Endometrial microvascular endothelial cells (primary cell): Measurements from ENCODE around the gene SLBP. TPM values are rescaled to one million over a fixed set of nuclear protein-coding genes. Genes with fewer than 3 reads are reported as not detected.

Experiments
- in situ Hi-C: cut with HindIII; loops from 2 replicates; pipeline ENCODE4 v1.10.0; 2017; ENCODE audit warnings: low sequenced_read_pairs, low pct_unique_long_range_greater_than_20kb; ENCODE audit errors: inconsistent ontology term
- total RNA-seq: library from RNA; depleted of rRNA; stranded (reverse); fragments of >200 nt; gene quantifications from one replicate; pipeline ENCODE4 v1.2.3, GENCODE V29; 2015; ENCODE audit errors: inconsistent ontology term

The SLBP gene
- total RNA-seq, 1 donor from 2014 or later, result 81.0 TPM

DNA sequence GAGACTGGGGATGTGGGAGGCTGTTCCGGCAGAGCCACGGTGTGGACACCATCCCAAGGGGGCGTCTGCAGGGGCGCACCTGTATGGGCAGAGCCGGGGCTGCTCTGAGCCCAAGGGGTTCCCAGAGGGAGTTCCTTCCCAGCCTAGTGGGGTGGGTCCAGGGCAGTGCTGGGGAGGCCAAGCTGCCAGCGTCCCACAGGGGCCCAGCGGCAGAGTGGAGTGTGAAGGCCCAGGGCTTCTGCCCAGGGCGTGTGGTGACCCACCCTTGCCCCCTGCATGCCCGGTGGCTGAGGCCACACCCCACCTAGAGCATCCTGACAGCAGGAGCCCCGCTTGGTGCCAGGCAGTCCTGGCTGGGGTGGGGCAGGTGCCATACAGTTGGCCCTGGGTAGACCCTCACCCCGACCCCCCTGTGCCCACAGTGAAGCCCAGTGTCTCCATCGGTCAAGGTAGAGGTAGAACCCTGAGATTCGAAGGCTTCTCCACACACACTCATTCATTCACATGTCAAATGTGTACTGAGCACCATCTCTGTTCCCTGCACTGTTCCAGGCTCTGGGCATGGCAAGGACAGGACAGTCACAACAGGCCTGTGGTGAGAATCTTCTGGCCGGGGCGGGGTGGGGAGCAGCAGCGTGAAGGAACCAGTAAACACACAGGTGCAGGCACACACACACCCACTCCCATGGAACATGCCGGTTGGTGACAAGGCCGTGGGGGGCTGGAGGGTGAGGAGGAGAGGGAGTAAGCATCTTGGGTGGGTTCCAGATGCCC lies 38.4 kb upstream of the SLBP start:
- in situ Hi-C loops, result no loop called here

DNA sequence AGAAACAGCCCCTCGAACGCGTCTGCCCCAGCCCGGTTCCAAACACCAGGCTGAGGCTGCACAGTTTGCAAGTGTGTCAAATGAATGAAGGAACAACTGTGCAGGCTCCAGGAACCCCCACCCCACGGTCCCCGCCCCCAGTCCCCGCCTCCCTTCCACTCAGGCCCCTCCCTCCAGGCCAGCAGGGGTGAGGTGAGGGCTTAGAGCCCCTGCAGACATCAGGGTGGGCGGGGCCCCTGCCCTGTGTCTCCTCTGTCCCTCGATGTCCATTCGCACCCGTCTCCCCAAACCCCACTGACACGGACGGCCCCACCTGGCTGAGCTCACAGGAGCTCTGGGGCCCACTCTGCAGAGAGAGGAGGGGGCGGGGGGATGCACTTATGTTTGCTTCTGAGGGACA lies 37.7 kb upstream of the SLBP start:
- in situ Hi-C loops, result no loop called here

DNA sequence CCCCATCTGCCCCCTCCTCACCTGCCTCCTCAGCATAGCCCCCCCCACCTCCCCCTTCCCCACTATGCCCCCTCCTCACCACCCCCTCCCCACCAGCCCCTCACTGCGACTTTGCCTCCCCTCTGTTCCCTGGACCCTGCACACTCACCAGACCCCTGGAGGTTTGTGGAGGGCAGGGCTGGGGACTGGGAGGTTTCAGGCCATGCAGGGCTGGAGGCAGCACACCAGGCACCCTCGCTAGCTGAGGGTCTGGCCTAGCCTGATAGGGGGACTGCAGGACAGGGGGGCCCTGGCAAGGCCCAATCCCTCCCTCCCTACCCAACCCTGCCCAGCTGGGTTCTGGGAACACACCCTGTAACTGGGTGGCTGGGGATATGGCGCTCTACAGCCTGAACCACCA lies 37.3 kb upstream of the SLBP start:
- in situ Hi-C loops, result no loop called here

DNA sequence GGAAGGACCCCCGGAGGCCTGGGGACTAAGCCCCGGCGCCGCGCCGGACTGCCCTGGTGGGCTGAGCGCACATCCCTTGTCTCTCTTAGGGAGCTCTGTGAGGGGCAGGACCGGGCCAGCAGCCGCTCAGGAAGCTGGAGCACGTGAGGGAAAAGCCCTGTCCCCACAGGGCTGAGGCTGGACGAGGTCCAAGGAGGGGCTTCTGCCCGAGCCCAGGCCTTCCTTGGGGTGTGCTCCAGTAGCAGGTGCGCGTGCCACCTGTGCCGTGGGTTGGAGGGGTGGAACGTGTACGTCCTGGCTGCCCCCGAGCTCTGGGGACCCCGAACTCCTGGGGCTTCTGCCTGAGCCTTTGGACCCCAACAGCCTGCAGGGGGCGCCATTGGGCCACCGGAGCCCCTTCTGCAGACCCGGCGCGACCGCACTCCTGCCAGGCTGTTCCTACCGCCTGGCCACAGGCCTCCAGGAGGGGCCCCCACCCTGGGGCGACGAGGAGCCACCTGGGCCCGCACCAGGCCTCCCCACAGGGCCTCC lies 36.4 kb upstream of the SLBP start:
- in situ Hi-C loops, result no loop called here

DNA sequence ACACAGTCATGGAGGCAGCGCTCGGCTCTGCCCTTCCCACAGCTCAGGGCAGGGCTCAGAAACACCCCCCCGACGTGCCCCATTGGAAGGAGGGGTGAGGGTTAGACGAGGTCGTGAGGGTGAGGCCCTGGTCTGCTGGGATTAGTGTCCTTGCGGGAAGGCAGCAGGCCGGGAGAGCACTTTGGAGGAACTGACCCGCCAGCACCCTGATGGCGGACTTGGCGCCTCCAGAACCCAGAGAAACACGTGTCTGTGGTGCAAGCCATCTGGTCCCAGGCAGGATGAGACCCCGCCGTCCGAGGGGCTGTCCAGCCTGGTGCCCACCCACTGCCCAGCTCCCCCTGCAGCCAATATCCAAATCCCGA lies 35.5 kb upstream of the SLBP start:
- in situ Hi-C loops, result no loop called here

DNA sequence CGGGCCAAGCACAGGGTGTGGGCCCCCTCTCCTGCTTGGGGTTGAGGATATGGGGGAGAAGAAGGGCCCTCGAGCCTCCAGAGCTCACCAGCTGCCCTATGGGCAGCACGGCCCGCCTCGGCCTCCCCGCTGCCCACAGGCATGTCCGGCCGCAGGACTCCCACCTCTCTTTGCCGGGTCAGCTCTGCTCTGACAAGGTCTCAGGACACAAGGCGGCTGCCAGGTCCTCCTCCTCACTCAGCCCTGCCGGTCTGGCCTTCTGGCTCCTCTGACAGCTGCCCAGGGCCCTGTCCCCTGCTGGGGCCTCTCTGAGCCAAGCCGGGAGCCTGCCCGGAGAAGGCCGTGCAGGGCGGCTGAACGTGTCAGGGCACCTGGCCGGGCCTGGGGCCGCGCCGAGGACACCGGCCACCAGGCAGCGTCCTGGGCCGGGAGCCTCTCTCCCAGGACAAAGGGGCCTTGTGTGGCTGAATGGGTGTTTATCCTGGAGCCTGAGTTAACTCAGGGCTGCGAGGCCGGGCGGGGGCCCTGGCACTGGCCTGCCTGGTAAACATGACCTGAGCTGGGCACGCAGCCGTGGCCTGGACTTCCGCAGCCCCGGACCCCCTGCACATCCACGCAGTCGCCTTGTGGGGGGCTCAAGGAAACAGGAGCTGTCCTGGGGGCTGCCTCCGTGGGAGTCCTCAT lies 34.9 kb upstream of the SLBP start:
- in situ Hi-C loops, result no loop called here

DNA sequence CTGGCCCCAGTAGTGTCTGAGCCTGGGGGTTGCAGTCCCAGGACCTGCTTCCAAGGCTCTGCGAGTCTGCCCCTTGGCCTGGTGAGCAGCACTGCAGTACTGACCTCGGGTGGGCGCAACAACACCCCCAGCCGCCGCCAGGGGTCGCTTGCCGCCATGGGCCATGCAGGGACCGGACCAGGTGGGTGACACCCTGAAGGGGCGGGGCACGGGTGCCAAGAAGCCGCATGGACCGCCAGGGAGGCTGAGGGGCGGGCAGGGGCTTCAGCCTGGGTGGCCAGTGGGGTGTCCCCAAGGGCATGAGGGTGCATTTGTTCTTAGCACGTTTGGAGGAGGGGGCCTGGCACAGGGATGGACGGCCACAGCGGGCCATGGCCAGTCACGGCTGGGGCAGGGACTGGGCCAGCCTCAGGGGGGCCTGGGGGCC lies 34.2 kb upstream of the SLBP start:
- in situ Hi-C loops, result no loop called here

DNA sequence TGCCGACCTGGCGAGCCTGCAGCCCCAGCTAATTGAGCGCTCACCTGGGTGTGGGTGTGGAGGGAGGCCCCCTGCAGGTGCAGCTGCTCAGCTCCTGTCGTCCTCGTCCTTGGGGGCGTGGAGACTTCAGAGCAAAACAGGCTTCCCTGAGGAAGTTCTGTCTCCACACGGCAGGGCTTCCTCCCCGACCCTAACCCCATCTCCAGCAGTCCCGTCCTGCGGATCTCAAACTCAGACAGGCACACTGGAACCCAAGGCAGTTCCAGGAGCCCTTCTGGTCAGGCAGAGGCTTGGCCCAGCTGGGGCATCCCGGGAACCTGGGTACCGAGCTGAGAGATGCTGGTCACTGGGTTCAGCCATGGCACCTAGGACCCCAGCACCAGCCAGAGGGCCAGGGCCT lies 33.6 kb upstream of the SLBP start:
- in situ Hi-C loops, result no loop called here

DNA sequence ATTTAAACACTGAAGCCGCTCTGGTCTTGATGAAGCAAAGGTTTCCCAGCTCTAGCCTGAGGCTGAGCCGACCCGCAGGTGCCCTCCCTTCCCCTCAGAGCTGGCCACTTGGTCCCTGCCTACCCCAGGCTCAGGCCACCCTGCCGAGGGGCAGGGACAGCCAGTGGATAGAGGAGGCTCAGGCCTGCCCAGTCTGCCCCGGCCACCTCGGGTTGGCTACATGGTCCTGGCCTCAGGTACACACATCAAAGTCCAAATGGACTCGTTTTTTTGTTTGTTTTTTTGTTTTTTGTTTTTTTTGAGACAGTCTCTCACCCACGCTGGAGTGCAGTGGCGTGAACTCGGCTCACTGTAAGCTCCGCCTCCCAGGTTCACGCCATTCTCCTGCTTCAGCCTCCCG lies 33.0 kb upstream of the SLBP start:
- in situ Hi-C loops, result no loop called here

DNA sequence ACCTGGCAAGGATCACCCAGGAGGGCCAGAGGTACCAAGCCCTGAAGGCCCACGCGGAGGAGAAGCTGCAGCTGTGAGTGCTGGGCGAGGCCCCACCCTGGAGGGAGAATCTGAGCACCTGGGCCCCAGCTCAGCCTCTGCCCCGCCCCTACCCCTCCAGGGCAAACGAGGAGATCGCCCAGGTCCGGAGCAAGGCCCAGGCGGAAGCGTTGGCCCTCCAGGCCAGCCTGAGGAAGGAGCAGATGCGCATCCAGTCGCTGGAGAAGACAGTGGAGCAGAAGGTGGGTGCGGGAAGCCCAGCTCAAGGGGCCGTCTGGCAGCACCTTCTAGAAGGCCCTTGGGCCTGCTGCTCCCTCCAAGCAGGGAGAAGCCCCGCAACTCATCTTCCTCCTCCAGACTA lies 32.4 kb upstream of the SLBP start:
- in situ Hi-C loops, result no loop called here

DNA sequence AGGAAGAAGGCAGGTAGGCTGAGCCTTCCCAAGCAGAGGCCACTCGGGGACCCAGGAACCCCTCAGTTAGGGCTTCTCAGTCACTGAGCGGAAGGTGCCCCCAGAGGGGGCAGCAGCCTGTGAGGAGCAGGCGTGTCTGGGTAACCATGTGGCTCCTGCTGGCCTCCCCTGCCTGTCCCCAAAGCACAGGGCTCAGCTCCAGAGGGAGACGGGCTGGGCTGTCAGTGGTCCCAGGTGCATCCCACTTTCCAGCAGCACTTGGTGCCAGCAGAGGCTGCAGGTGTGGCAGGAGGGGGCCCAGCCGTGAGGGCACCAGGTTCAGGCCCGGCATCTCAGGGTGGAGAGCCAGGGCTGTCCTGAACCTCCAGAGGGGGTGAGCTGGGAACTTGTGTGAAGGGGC lies 31.9 kb upstream of the SLBP start:
- in situ Hi-C loops, result no loop called here

DNA sequence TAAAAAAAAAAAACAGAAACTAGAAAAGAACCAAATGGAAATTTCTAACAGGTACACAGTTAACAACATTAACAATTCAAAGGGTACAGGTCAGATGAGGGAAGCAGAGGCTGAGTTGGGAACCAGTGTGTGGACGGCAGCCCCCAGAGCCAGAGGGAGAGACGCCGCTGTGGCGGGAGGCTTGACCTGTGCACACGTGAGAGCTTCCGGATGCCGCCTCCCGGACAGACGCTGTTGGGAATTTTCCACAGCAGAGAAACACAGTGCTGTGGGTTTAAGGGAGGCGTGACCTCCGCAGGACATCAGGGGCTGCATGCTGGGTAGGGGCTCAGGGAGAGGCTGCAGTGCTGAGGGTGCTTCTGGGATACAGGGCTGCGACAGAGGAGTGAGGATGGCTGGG lies 31.4 kb upstream of the SLBP start:
- in situ Hi-C loops, result no loop called here

DNA sequence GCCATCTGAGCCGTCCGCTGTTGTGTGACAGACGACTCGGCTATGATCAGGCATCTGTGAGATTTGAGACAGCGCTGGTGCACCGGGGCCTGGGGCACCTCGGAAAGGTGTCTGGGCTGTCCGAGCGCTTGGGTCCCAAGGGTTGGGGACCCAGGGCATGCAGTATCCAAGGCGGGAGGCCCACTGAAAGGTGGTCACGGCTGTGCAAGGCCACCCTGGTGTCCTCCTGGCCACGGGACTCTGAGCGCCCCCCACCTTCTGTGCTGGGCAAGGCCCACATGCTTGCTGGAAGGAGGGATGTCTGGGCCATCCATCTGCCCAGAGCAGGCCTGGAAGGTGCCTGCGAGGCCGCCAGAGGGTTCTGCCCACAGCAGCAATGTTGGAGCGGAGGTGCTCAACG lies 29.1 kb upstream of the SLBP start:
- in situ Hi-C loops, result no loop called here

DNA sequence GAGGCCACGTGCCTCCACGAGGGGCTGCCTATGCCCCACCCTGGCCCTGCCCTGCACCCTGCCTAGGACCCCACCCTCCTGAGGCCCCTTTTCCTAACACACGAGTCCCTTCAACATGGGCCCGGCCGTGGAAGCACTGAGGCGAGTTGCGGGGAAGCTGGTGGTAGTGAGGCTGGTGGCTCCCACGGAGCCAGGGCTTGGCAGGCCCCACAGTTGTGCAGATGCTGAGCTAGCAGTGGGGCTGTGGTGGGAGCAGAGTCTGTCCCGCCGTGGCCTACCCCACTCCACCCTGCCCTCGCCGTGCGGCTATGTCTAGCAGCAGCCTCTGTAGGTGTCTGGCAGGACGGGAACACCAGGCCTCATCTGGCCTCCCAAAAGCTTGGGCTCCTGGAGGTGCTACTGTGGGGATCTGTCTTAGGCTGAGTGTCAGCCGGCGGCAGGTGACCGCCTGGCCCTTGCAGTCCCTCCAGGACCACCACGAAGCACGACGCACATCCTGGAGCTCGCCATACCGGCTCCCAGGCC lies 28.0 kb upstream of the SLBP start:
- in situ Hi-C loops, result no loop called here

DNA sequence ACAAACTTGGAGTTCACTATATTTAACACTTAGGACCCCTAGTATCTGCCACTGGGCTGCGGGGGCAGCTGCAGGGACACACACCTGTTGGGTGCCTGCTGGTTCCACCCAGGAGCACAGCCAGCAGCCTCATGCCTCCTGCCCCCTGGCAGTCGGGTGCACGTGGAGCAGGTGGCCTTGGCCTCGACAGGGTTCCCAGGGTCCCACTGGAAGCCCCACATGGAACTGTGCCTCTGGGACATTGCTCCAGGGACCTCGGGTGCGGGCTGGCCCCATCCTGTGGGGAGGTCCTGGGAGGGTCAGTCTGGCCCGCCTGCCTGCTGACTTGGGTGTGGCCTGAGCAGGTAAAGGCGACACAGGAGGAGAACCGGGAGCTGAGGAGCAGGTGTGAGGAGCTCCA lies 27.2 kb upstream of the SLBP start:
- in situ Hi-C loops, result no loop called here

DNA sequence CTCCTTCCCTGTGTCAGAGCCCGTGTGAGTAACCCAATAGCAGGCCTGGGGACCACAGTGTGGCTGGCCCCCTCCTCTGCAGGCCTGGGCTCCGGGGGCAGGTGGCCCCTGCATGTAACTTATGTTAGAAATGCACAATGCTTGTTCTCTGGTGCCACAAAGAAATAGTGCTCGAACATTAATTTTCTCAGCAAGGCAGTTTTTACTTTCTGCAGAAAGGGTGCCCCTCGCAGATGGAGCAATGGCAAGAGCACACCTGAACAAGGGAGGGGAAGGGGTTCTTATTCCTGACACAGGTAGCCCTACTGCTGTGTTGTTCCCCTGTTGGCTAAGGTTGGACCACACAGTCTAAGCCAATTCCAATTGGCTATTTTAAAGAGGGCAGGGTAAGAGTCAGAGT lies 26.3 kb upstream of the SLBP start:
- in situ Hi-C loops, result no loop called here

DNA sequence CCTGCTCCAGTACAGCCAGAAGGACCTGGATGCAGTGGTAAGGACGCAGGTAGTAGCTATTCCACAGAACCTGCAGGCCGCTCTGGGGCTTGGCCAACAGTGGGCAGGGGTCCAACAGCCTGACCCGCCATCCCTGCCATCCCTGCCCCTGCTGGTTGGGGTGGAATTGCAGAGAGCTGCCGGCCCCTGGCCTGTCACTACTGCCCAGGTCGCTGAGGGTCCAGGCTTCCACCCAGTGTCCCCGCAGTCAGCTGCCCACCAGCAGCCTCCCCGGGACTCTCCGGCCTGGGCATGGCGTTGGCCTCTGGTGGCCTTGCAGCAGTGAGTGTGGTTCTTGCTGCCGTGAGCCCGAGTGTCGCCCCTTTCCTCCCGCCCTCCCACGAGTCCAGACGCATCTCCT lies 25.5 kb upstream of the SLBP start:
- in situ Hi-C loops, result no loop called here

DNA sequence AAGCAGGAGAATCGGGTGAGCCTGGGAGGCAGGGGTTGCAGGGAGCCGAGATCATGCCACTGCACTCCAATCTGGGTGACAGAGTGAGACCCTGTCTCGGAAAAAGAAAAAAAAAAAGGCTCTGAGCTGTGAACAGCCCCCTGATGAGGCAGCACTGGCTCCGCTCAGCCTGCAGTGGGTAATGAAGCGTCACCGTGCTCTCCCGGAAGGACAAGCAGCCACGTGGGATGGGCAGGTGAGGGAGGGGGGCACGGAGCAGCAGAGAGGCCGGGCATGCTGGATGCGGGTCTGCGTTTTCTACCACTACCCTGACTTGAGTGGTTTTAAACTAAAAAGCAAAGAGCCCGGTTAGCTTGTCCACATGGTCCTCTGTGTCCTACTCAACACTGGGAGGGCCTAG lies 24.7 kb upstream of the SLBP start:
- in situ Hi-C loops, result no loop called here

DNA sequence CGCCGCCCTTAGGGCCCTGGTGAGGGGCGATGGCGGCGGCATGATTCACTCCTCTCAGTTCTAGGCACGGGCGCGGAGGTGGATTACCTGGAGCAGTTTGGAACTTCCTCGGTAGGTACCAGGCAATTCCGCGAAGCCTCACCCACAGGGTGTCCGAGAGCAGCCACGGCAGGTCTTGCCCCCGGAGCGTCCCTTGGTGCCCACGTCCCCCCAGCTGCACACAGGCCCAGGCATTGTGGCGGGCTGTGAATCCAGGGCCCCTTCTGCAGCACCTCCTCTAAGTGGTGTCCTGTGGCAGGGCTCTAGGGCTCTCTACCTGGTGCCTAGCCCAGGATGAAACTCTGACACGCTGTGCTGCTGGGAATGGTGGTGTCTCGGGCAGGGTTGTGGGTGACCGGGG lies 23.1 kb upstream of the SLBP start:
- in situ Hi-C loops, result no loop called here

DNA sequence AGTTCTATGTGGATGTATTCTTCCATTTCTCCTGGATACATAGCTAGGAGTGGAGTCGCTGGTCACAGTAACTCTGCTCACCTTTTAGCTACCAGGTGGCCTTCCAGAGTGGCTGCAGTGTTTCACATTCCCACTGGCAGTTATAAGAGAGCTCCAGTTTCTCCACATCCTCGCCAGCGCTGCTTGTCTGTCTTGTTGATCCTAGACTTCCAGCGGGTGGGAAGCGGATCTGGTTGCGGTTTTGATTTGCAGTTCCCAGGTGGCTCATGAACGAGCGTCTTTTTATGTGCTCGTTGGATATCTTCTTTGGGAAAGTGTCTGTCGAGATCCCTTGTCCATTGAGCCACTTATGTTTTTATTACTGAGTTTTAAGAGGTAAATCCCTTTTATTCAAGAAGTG lies 20.8 kb upstream of the SLBP start:
- in situ Hi-C loops, result no loop called here
